Fibroblast of skin of back (primary cell): ENCODE data around the gene ST7.
"Not testable (repeated sequence)": the region's sequence is repeated elsewhere in the genome, so short reads cannot be mapped to it uniquely, and the experiment has no call there.

Experiments used
- DNase-seq: peaks from one replicate; pipeline ENCODE4 v3.0.0-alpha.2; 2013

The ST7 gene

GRCh38 chr7:117096942-117097341 lies 143.6 kb downstream of the ST7 start:
- DNase-seq: no peak

- no peak for DNase-seq
Observed at GRCh38 chr7:117097860-117098259, 144.6 kb downstream of the ST7 start.

GRCh38 chr7:117098457-117098856 lies 145.2 kb downstream of the ST7 start:
- DNase-seq: peak; percentile 98

GRCh38 chr7:117101026-117101425 lies 147.7 kb downstream of the ST7 start:
- no peak for DNase-seq

GRCh38 chr7:117110480-117111315 lies 157.4 kb downstream of the ST7 start:
- DNase-seq: no peak

GRCh38 chr7:117111535-117111934 lies 158.2 kb downstream of the ST7 start:
- no peak for DNase-seq

GRCh38 chr7:117112640-117113039 lies 159.3 kb downstream of the ST7 start:
- no peak for DNase-seq

- no peak for DNase-seq
Observed at GRCh38 chr7:117113871-117114270, 160.6 kb downstream of the ST7 start.

GRCh38 chr7:117114272-117114671 lies 161.0 kb downstream of the ST7 start:
- DNase-seq: no peak

- DNase-seq: no peak
Observed at GRCh38 chr7:117116211-117116610, 162.9 kb downstream of the ST7 start.

- no peak for DNase-seq
Observed at GRCh38 chr7:117117172-117117571, 163.9 kb downstream of the ST7 start.

- DNase-seq: no peak
Observed at GRCh38 chr7:117118579-117119180, 165.4 kb downstream of the ST7 start.

GRCh38 chr7:117119192-117119924 lies 166.1 kb downstream of the ST7 start:
- DNase-seq: peak; percentile 84

- DNase-seq: not testable (repeated sequence)
Observed at GRCh38 chr7:117120321-117120720, 167.0 kb downstream of the ST7 start.

GRCh38 chr7:117122036-117122435 lies 168.7 kb downstream of the ST7 start:
- not testable (repeated sequence) for DNase-seq

- DNase-seq: no peak
Observed at GRCh38 chr7:117122536-117122935, 169.2 kb downstream of the ST7 start.

- no peak for DNase-seq
Observed at GRCh38 chr7:117123311-117123926, 170.1 kb downstream of the ST7 start.

- DNase-seq: peak; percentile 98
Observed at GRCh38 chr7:117124591-117125220, 171.4 kb downstream of the ST7 start.

- no peak for DNase-seq
Observed at GRCh38 chr7:117126676-117127075, 173.4 kb downstream of the ST7 start.

GRCh38 chr7:117127585-117128168 lies 174.4 kb downstream of the ST7 start:
- peak; percentile 69 for DNase-seq

GRCh38 chr7:117129521-117129955 lies 176.2 kb downstream of the ST7 start:
- no peak for DNase-seq

- DNase-seq: no peak
Observed at GRCh38 chr7:117130262-117130661, 177.0 kb downstream of the ST7 start.
